Measurements from ENCODE around the gene CERS4.

DNA sequence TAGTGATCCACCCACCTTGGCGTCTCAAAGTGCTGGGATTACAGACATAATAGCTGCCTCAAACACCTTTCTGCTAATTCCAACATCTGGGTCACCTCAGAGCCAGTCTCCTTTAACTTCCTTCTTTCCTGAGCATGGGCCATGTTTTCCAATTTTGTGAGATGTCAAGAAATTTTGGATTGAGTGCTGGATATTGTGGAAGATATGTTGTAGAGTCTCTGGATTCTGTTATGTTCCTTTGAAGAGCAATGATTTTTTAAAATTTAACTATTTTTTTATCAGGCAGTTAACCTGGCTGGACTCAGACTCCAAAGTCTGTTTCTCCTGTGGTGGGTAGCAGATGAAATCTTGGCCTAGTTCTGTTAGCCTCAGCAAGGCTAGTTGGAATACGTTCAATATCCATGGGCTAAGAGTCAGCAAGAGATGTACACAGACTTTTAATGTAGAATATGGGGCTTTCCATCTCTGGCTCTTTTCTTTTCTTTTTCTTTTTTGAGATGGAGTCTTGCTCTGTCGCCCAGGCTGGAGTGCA is 22.0 kb downstream of the CERS4 start:
- no peak for TF ChIP-seq EZH2 (IDR thresholded peaks at IDR 0.05; ENCODE audit: borderline replicate concordance, low read depth, low read length, severe bottlenecking)
- TF ChIP-seq, protein P1, sequence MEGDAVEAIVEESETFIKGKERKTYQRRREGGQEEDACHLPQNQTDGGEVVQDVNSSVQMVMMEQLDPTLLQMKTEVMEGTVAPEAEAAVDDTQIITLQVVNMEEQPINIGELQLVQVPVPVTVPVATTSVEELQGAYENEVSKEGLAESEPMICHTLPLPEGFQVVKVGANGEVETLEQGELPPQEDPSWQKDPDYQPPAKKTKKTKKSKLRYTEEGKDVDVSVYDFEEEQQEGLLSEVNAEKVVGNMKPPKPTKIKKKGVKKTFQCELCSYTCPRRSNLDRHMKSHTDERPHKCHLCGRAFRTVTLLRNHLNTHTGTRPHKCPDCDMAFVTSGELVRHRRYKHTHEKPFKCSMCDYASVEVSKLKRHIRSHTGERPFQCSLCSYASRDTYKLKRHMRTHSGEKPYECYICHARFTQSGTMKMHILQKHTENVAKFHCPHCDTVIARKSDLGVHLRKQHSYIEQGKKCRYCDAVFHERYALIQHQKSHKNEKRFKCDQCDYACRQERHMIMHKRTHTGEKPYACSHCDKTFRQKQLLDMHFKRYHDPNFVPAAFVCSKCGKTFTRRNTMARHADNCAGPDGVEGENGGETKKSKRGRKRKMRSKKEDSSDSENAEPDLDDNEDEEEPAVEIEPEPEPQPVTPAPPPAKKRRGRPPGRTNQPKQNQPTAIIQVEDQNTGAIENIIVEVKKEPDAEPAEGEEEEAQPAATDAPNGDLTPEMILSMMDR (IDR thresholded peaks at IDR 0.05; ENCODE audit: borderline replicate concordance, extremely low read depth, low read length, poor library complexity, severe bottlenecking), result no peak

Measured in DND-41 (cell line).